Measurements from ENCODE around the gene GRIA4.

The GRIA4 gene

GRCh38 chr11:105738986-105739795, 129.3 kb downstream of the GRIA4 start (continued):
- no peak for TF ChIP-seq ZNF362 (tag by site-specific recombination; IDR thresholded peaks at IDR 0.05)

- no peak overlapping the region for H3K4me3 ChIP-seq (ENCODE audit: low read depth, low read length)
- no peaks in the 10 kb centered on the region for H3K4me1 ChIP-seq (ENCODE audit: control insufficient read depth, insufficient read depth, low read length)
- ChIA-PET POLR2A (no interaction called here), CTCF (no interaction called here)
- no peaks in the 10 kb centered on the region for H3K36me3 ChIP-seq (ENCODE audit: control insufficient read depth in 2 of 2, insufficient read depth in 1 of 2, low read length in 2 of 2)
- TF ChIP-seq ZNF488 (tag by site-specific recombination; IDR thresholded peaks at IDR 0.05) (no peak), ZBTB6 (tag by site-specific recombination; IDR thresholded peaks at IDR 0.05) (no peak), PRDM10 (tag by site-specific recombination; IDR thresholded peaks at IDR 0.05) (no peak), ZNF701 (tag by site-specific recombination; IDR thresholded peaks at IDR 0.05) (no peak), ZNF148 (tag by site-specific recombination; IDR thresholded peaks at IDR 0.05; ENCODE audit: borderline replicate concordance) (no peak), PRDM2 (tag by site-specific recombination; IDR thresholded peaks at IDR 0.05; ENCODE audit: borderline replicate concordance) (no peak), ZNF792 (tag by site-specific recombination; IDR thresholded peaks at IDR 0.05) (no peak)
- no peak overlapping the region for H3K27ac ChIP-seq (ENCODE audit: extremely low read depth, low read depth, low read length)
- no peaks in the 10 kb centered on the region for H3K9me3 ChIP-seq (ENCODE audit: control insufficient read depth, insufficient read depth, low read depth, low read length)
These were observed 130.5 kb downstream of the GRIA4 start for GRCh38 chr11:105740164-105740903.

Measured in HEK293 (cell line).